ENCODE measurements around the gene INA.

The INA gene

DNA sequence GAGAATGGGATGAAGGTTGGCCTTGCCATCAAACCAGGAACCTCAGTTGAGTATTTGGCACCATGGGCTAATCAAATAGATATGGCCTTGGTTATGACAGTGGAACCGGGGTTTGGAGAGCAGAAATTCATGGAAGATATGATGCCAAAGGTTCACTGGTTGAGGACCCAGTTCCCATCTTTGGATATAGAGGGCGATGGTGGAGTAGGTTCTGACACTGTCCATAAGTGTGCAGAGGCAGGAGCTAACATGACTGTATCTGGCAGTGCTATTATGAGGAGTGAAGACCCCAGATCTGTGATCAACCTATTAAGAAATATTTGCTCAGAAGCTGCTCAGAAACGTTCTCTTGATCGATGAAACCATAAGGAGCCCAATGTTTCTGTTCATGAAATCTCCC, 30.6 kb upstream of the INA start:
- no peaks in the 10 kb centered on the region for H3K27me3 ChIP-seq (ENCODE audit: insufficient read depth, low read length, poor library complexity, severe bottlenecking)

DNA sequence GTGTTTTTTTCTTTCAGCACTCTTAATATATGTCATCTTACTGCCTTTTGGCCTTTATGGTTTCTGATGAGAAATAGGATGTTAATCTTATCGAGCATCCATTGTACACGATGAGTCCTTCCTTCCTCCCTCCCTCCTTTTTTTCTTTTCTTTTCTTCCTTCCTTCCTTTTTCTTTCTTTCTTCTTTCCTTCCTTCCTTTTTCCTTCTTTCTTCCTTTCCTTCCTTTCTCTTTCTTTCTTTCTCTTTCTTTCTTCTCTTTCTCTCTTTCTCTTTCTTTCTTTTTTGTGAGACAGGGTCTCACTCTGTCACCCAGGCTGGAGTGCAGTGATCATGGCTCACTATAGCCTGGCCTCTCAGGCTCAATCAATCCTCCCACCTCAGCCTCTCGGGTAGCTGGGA, 22.8 kb upstream of the INA start:
- Histone ChIP-seq H3K4me2 (ENCODE audit: low read depth, low read length, poor library complexity, severe bottlenecking) (no peak overlapping the region), H3K36me3 (ENCODE audit: insufficient read depth, low read length) (no peaks in the 10 kb centered on the region), H3K9me2 (replicated peaks; ENCODE audit: low read depth, low read length) (no peaks in the 10 kb centered on the region), H3K4me1 (ENCODE audit: insufficient read depth, low read length, poor library complexity, severe bottlenecking) (no peaks in the 10 kb centered on the region), H3F3A (ENCODE audit: low read depth) (no peaks in the 10 kb centered on the region), H3K9ac (ENCODE audit: low read depth, low read length, poor library complexity, severe bottlenecking) (no peak overlapping the region), H2AFZ (ENCODE audit: low read length) (no peak overlapping the region), H3K4me3 (ENCODE audit: low read length, poor library complexity, severe bottlenecking) (no peak overlapping the region), H4K20me1 (ENCODE audit: insufficient read depth, low read length, poor library complexity, severe bottlenecking) (no peaks in the 10 kb centered on the region), H3K9me3 (ENCODE audit: insufficient read depth, low read depth, low read length) (no peaks in the 10 kb centered on the region), H3K79me2 (ENCODE audit: insufficient read depth, low read length) (no peaks in the 10 kb centered on the region), H3K27me3 (ENCODE audit: insufficient read depth, low read length, poor library complexity, severe bottlenecking) (no peaks in the 10 kb centered on the region)
- TF ChIP-seq, protein P1, sequence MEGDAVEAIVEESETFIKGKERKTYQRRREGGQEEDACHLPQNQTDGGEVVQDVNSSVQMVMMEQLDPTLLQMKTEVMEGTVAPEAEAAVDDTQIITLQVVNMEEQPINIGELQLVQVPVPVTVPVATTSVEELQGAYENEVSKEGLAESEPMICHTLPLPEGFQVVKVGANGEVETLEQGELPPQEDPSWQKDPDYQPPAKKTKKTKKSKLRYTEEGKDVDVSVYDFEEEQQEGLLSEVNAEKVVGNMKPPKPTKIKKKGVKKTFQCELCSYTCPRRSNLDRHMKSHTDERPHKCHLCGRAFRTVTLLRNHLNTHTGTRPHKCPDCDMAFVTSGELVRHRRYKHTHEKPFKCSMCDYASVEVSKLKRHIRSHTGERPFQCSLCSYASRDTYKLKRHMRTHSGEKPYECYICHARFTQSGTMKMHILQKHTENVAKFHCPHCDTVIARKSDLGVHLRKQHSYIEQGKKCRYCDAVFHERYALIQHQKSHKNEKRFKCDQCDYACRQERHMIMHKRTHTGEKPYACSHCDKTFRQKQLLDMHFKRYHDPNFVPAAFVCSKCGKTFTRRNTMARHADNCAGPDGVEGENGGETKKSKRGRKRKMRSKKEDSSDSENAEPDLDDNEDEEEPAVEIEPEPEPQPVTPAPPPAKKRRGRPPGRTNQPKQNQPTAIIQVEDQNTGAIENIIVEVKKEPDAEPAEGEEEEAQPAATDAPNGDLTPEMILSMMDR (conservative IDR thresholded peaks at IDR 0.05; ENCODE audit: low read length) = no peak
- TF ChIP-seq EZH2phosphoT487 (IDR thresholded peaks at IDR 0.05; ENCODE audit: borderline replicate concordance) = no peak

More for the DNA sequence above, 30.6 kb upstream of the INA start:
- no peaks in the 10 kb centered on the region for H3K79me2 ChIP-seq (ENCODE audit: insufficient read depth, low read length)
- H3K4me1 ChIP-seq (ENCODE audit: insufficient read depth, low read length, poor library complexity, severe bottlenecking) = peaks cover 7% of the 10 kb centered on the region
- no peak overlapping the region for H3K4me2 ChIP-seq (ENCODE audit: low read depth, low read length, poor library complexity, severe bottlenecking)
- no peaks in the 10 kb centered on the region for H4K20me1 ChIP-seq (ENCODE audit: insufficient read depth, low read length, poor library complexity, severe bottlenecking)
- TF ChIP-seq, protein P1 (conservative IDR thresholded peaks at IDR 0.05; ENCODE audit: low read length) = peak; percentile 34; the same call in 1 of the 2 replicates
- no peak for TF ChIP-seq EZH2phosphoT487 (IDR thresholded peaks at IDR 0.05; ENCODE audit: borderline replicate concordance)
- H2AFZ ChIP-seq (ENCODE audit: low read length) = no peak overlapping the region
- H3K36me3 ChIP-seq (ENCODE audit: insufficient read depth, low read length) = no peaks in the 10 kb centered on the region
- H3K4me3 ChIP-seq (ENCODE audit: low read length, poor library complexity, severe bottlenecking) = no peak overlapping the region
- no peak overlapping the region for H3K9ac ChIP-seq (ENCODE audit: low read depth, low read length, poor library complexity, severe bottlenecking)
- H3K9me2 ChIP-seq (replicated peaks; ENCODE audit: low read depth, low read length) = no peaks in the 10 kb centered on the region
- no peaks in the 10 kb centered on the region; the same call in 1 of the 2 replicates for H3F3A ChIP-seq (ENCODE audit: low read depth)
- no peaks in the 10 kb centered on the region for H3K9me3 ChIP-seq (ENCODE audit: insufficient read depth, low read depth, low read length)

DNA sequence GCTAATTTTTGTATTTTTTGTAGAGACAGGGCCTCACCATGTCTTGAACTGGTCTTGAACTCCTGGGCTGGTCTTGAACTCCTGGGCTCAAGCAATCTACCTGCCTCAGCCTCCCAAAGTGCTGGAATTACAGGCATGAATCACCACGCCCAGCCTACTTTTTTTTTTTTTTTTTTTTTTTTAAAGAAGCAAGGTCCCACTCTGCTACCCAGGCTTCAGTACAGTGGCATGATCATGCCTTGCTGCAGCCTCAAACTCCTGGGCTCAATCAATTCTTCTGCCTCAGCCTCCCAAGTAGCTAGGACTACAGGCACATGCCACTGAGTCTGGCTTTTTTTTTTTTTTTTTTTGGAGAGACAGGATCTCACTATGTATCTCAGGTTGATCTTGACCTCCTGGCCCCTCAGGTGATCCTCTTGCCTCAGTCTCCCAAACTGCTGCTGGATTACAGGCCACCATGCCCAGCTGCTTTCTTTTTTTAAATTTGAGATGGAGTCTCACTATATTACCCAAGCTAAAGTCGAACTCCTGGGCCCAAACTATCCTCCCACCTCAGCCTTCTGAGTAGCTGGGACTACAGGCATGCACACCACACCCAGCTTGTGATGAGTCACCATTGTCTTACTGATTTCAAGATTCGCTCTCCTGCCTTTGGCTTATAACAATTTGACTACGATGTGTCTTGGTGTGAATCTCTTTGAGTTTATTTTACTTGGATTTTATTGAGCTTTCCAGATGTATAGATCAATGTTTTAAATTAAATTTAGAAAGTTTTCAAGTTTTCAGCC, 22.2 kb upstream of the INA start:
- Histone ChIP-seq H3K9me3 (ENCODE audit: insufficient read depth, low read depth, low read length) (no peaks in the 10 kb centered on the region), H3K9me2 (replicated peaks; ENCODE audit: low read depth, low read length) (no peaks in the 10 kb centered on the region), H2AFZ (ENCODE audit: low read length) (no peak overlapping the region), H3K4me3 (ENCODE audit: low read length, poor library complexity, severe bottlenecking) (no peak overlapping the region), H3F3A (ENCODE audit: low read depth) (no peaks in the 10 kb centered on the region), H3K4me1 (ENCODE audit: insufficient read depth, low read length, poor library complexity, severe bottlenecking) (no peaks in the 10 kb centered on the region), H4K20me1 (ENCODE audit: insufficient read depth, low read length, poor library complexity, severe bottlenecking) (no peaks in the 10 kb centered on the region), H3K4me2 (ENCODE audit: low read depth, low read length, poor library complexity, severe bottlenecking) (no peak overlapping the region), H3K9ac (ENCODE audit: low read depth, low read length, poor library complexity, severe bottlenecking) (no peak overlapping the region), H3K36me3 (ENCODE audit: insufficient read depth, low read length) (no peaks in the 10 kb centered on the region), H3K79me2 (ENCODE audit: insufficient read depth, low read length) (no peaks in the 10 kb centered on the region), H3K27me3 (ENCODE audit: insufficient read depth, low read length, poor library complexity, severe bottlenecking) (no peaks in the 10 kb centered on the region)
- TF ChIP-seq, protein P1 (conservative IDR thresholded peaks at IDR 0.05; ENCODE audit: low read length) = no peak
- TF ChIP-seq EZH2phosphoT487 (IDR thresholded peaks at IDR 0.05; ENCODE audit: borderline replicate concordance) = no peak

Measured in Loucy (cell line).